Coronary artery (tissue), 2 donors: Measurements from ENCODE around the gene DOCK11.

Experiments used
- DNase-seq: peaks from one replicate; pipeline ENCODE4 v3.0.0-alpha.2; 2017; ENCODE audit warnings: low spot score
- H3K27ac ChIP-seq, 2 donors: fragments of 200-600 bp; sonication (generic); one replicate each; pipeline ENCODE4 v1.5.1; 2016 to 2019
- H3K4me3 ChIP-seq: fragments of 200-600 bp; sonication (generic); 2 replicates; pipeline ENCODE4 v1.5.1; 2016; ENCODE audit warnings: mild to moderate bottlenecking, moderate library complexity
- TF ChIP-seq, protein P1 (sequence below): fragments of 200-600 bp; sonication (generic); IDR thresholded peaks from one replicate; pipeline ENCODE4 v1.5.1; 2019; ENCODE audit warnings: antibody characterized with exemption

Gene DOCK11

DNA sequence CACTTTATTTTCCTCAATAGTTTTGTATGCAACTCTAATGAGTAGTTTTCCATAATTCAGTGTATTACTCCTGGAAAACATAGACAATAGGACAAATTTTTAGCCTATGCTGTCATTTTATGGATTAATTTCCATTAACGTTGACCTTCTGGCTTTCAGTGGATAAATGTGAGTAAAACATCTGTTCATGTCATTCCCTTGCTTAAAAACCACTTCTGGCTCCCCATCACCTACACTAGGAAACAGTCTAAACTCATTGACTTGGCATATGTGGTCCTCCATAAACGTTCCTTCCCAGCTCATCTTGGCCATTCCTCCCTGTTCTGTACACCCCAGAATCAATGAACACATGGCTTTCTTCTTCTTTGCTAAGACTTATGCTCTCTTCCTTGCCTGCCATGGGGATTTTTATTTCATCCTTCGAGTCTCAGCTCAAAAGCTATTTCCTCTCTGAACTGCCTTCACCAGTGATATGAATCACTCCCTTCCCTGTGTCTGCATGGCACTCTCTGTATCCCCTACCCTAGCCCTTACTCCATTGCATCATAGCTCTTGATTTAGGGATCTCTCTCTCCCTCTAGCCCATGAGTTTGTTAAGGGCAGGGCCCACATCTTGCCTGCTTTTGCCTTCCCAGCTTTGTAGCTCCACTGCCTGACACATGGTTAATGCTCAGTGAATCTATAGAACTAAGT is 34.8 kb downstream of the DOCK11 start:
- H3K4me3 ChIP-seq, result no peak overlapping the region
- no peak for DNase-seq
- TF ChIP-seq, protein P1, sequence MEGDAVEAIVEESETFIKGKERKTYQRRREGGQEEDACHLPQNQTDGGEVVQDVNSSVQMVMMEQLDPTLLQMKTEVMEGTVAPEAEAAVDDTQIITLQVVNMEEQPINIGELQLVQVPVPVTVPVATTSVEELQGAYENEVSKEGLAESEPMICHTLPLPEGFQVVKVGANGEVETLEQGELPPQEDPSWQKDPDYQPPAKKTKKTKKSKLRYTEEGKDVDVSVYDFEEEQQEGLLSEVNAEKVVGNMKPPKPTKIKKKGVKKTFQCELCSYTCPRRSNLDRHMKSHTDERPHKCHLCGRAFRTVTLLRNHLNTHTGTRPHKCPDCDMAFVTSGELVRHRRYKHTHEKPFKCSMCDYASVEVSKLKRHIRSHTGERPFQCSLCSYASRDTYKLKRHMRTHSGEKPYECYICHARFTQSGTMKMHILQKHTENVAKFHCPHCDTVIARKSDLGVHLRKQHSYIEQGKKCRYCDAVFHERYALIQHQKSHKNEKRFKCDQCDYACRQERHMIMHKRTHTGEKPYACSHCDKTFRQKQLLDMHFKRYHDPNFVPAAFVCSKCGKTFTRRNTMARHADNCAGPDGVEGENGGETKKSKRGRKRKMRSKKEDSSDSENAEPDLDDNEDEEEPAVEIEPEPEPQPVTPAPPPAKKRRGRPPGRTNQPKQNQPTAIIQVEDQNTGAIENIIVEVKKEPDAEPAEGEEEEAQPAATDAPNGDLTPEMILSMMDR, result no peak
- H3K27ac ChIP-seq, result peak overlapping the region in 1 of 2 donors; percentile 30

DNA sequence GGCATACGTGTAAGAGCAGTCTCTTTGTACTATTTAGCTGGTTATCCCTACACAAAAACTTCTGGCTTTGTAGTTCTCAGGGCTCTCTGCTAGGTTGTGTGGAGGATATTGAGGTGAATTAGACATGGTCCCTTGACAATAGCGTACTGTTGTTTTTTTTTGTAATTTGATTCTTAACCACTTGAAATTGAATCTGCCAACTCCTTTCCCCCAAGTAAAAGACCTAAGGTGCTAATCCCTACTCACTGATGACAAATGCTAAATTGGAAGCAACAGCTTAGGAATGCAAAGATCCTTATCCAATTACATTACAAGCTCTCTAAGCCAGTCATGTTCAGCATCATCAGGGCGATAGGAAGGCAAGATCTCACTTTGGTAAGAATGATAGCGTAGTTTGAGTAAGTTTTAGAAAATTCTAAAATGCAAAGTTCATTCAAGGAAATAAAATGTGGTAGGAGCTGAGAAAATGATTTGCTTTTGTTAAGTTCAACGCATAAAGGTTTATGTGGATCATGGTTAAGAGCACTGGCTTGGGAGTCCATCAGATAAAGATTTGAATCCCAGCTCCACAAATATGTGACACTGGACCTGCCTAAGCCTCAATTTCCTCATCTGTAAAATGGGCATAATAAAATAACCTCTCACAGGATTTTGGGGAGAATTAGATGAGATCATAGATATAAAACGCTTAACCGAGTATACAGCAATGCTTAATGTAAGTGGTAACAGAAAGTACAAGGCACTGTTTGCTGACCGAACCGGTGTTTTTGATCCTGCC is 39.3 kb downstream of the DOCK11 start:
- peak overlapping the region in 1 of 2 donors; percentile 31 for H3K27ac ChIP-seq
- TF ChIP-seq, protein P1, result no peak
- no peak overlapping the region for H3K4me3 ChIP-seq
- DNase-seq, result no peak

DNA sequence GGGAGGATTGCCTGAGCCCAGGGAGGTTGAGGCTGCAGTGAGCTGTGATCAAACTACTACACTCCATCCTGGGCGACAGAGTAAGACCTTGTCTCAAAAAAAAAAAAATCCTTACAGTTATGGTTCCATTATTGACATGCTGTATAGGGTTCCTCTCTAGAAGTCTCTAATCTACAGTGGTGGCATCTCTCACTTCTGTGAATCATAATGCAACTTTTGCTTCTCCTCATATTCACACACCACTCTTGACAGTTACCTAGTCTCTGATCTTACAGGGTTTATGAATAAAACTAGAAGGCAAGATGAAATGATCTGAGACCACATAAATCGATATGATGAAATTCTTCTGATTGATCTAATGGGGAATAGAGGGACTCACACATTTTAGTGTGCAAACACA is 40.6 kb downstream of the DOCK11 start:
- Histone ChIP-seq H3K27ac (peak overlapping the region in 1 of 2 donors; percentile 54), H3K4me3 (no peak overlapping the region)
- no peak for DNase-seq
- TF ChIP-seq, protein P1, result no peak

DNA sequence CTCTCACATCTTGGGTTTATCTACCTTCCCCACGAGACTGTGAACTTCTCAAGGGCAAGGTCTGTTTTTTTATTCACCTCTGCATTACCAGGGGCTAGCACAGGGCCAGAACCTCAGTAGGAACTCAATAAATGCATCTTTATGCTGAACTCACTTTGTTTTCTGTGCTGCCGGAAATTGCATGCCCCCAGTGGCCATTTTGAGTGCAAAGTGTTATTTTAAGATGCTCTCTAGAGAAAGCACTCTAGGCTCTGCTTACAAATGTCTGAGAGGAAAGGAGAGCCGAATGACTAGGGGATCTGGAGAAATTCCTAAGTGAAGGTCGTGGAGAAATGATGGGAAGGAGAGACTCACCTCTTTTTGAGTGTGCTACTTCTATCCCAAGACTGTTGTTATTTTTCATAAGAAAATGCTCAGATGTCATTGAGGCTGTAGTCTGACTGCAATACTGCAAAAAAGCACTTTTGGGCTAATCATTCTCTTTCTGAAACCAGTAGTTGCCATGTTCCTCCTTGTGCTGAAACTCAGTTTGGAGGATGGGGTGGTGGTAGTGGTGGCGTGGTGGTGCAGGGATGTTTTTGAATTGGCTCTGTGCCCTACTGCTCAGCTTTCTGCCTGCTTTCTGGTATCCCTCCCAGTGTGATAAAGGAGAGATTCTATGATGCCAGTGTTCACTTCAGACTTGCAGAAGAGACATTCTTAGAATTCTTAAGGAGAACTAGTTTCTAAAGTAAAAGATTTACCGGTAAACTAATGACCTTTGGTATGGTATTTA is 41.3 kb downstream of the DOCK11 start:
- Histone ChIP-seq H3K27ac (peak overlapping the region; percentile 18 to 54), H3K4me3 (no peak overlapping the region)
- TF ChIP-seq, protein P1, result no peak
- DNase-seq, result no peak

DNA sequence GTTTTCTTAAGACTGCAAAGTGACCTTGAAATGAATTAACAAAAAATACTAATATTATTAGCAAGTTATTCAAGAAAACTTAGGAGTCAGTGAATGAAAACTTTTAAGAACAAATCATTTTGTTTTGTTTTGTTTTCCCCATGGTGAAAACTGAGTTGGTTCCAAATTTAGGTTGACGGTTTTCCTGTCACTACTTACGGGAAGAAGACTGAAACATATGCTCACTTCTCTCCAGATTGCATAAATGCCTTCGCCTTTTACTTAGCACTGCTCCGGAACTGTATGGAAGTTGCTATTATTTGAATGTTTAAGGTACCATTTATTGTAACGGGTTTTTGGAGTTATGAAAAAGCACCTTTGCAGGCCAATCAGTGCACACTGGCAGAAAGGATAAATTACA is 42.8 kb downstream of the DOCK11 start:
- Histone ChIP-seq H3K4me3 (no peak overlapping the region), H3K27ac (no peak overlapping the region)
- DNase-seq, result no peak
- TF ChIP-seq, protein P1, result no peak

DNA sequence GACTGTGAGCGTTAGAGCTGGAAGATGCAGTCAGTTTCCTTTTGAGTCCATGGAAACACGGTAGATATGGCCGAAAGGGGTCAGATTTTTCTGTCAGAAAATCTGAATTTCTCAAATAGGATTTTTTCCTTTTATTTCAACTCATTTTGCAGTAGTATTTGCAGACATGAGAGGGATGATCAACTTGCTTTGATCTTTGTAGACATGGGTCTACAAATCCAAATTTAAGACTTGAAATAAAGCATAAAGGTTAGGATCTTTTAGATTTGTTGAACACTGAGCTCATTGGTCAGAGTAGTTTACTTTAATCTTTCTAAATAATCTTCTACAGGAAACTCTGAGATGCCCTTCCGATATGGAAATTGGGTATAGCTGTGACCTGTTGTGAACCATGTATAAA is 44.7 kb downstream of the DOCK11 start:
- TF ChIP-seq, protein P1, result no peak
- no peak for DNase-seq
- Histone ChIP-seq H3K27ac (no peak overlapping the region), H3K4me3 (no peak overlapping the region)
